PC-9 (cell line): Measurements from ENCODE around the gene VPS39.

Source experiments
- EZH2 ChIP-seq: fragments of 200-600 bp; sonication (generic); IDR thresholded peaks from 2 replicates; pipeline ENCODE4 v1.8.0; 2017; ENCODE audit warnings: antibody characterized with exemption, low read depth
- TF ChIP-seq, protein P1 (sequence below): fragments of 200-600 bp; sonication (generic); conservative IDR thresholded peaks from 2 replicates; pipeline ENCODE4 v1.6.1; 2017; ENCODE audit warnings: mixed run types, antibody characterized with exemption, mild to moderate bottlenecking, moderate library complexity

GRCh38 chr15:42215913-42216829 is 8.1 kb upstream of the VPS39 start:
- TF ChIP-seq, protein P1, sequence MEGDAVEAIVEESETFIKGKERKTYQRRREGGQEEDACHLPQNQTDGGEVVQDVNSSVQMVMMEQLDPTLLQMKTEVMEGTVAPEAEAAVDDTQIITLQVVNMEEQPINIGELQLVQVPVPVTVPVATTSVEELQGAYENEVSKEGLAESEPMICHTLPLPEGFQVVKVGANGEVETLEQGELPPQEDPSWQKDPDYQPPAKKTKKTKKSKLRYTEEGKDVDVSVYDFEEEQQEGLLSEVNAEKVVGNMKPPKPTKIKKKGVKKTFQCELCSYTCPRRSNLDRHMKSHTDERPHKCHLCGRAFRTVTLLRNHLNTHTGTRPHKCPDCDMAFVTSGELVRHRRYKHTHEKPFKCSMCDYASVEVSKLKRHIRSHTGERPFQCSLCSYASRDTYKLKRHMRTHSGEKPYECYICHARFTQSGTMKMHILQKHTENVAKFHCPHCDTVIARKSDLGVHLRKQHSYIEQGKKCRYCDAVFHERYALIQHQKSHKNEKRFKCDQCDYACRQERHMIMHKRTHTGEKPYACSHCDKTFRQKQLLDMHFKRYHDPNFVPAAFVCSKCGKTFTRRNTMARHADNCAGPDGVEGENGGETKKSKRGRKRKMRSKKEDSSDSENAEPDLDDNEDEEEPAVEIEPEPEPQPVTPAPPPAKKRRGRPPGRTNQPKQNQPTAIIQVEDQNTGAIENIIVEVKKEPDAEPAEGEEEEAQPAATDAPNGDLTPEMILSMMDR: no peak
- TF ChIP-seq EZH2: no peak
